Measurements from ENCODE around the gene SEMA3A. TPM values are rescaled to one million over a fixed set of nuclear protein-coding genes. Genes with fewer than 3 reads are reported as not detected.

The SEMA3A gene
- total and polyA plus RNA-seq, 2 of the 13 experiments (the other 11 are each of a cell fraction or from before 2014, with no cell fraction given): 0.29 to 1.2 TPM

DNA sequence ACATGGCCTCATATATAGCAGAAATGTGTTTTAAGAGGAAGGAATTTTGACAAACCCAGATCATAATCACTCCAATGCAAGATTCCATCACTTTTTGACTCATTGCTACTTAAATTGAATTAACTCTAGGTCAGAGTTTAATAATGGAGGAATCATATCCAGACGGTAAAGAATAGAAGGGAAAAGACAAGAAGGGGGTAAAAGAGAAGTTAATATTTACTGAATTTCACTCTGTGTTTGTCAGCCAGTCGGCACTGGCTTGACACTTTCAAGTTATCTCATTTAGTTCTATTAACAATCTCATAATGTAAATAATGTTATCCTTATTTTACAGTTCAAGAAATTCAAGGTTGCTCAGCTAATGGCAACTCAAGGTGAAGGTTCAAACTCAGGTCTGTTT lies 147.5 kb downstream of the SEMA3A start (continued):
- TF ChIP-seq SAFB2 (CRISPR knock-in tag; IDR thresholded peaks at IDR 0.05; ENCODE audit: borderline replicate concordance, low read depth) (no peak), ZNF33B (CRISPR knock-in tag; IDR thresholded peaks at IDR 0.05) (no peak), ZBTB33 (CRISPR knock-in tag; IDR thresholded peaks at IDR 0.05) (no peak), MED13 (CRISPR knock-in tag; IDR thresholded peaks at IDR 0.05) (peak; percentile 42; the same call in 1 of the 2 replicates), ZNF558 (CRISPR knock-in tag; IDR thresholded peaks at IDR 0.05; ENCODE audit: borderline replicate concordance) (no peak), TEAD2 (CRISPR knock-in tag; IDR thresholded peaks at IDR 0.05) (no peak), ZFY (CRISPR knock-in tag; IDR thresholded peaks at IDR 0.05) (no peak), ZNF839 (CRISPR knock-in tag; IDR thresholded peaks at IDR 0.05; ENCODE audit: borderline replicate concordance) (no peak), EP300 (IDR thresholded peaks at IDR 0.05; ENCODE audit: low read depth in 2 of 2, low read length in 2 of 2) (peak in 1 of 2 experiments; percentile 78; a peak in 1 of 4 replicates), EP300 (CRISPR knock-in tag; IDR thresholded peaks at IDR 0.05; ENCODE audit: borderline replicate concordance) (no peak), CREB3 (CRISPR knock-in tag; IDR thresholded peaks at IDR 0.05) (no peak), ZBTB20 (CRISPR knock-in tag; IDR thresholded peaks at IDR 0.05; ENCODE audit: borderline replicate concordance, low read depth) (no peak), ZNF737 (CRISPR knock-in tag; IDR thresholded peaks at IDR 0.05; ENCODE audit: borderline replicate concordance) (no peak), FOXP4 (CRISPR knock-in tag; IDR thresholded peaks at IDR 0.05) (peak; percentile 37; the same call in 1 of the 2 replicates), SOX13 (IDR thresholded peaks at IDR 0.05) (no peak), SOX13 (CRISPR knock-in tag; conservative IDR thresholded peaks at IDR 0.05 in 1 of 2, IDR thresholded peaks at IDR 0.05 in 1 of 2) (peak in 1 of 2 experiments; percentile 67; a peak in 2 of 4 replicates), TCF7 (IDR thresholded peaks at IDR 0.05; ENCODE audit: low read depth) (peak; percentile 60; the same call in 1 of the 2 replicates), ARID5B (CRISPR knock-in tag; IDR thresholded peaks at IDR 0.05) (peak; percentile 47; the same call in 1 of the 2 replicates), ATF7 (IDR thresholded peaks at IDR 0.05) (no peak), ATF7 (CRISPR knock-in tag; IDR thresholded peaks at IDR 0.05) (no peak), ZIK1 (CRISPR knock-in tag; IDR thresholded peaks at IDR 0.05; ENCODE audit: borderline replicate concordance, low read depth) (no peak), HMG20B (CRISPR knock-in tag; conservative IDR thresholded peaks at IDR 0.05) (no peak), ZNF234 (CRISPR knock-in tag; conservative IDR thresholded peaks at IDR 0.05) (no peak)
